GM21576 (cell line): ENCODE data around the gene GAS2L1.

Experiments used
- ATAC-seq: cut with Tn5 transposase; IDR thresholded peaks from one replicate; pipeline ENCODE4 v1.9.1; 2021; ENCODE audit warnings: mild to moderate bottlenecking, moderate library complexity; ENCODE audit not compliant: unreplicated experiment

GAS2L1 gene

DNA sequence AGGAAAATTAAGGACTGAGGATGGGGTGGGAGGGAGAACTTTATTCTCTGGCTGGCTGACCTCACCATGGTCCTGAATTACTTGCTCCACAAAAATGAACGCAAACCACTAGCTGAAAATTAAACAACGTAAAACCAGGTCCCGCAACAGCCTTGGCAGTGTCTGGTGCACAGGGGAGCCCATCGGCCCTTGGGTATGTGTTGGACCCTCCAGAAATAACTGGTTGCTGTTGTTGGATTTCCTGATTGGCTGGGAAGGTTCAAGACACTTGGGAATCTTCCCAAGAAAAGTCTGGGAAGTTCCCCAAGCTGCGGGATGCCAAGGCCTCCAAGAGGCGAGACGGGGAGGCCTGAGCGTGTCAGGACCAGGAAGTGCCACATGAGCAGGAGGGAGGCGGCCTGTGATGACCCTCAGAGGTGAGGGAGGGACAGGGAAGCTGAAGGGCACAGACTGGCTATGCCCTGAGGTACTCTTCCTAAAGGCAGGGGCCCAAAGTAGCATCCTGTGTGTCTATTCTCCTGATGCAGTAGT, 19.4 kb downstream of the GAS2L1 start:
- no peak for ATAC-seq

DNA sequence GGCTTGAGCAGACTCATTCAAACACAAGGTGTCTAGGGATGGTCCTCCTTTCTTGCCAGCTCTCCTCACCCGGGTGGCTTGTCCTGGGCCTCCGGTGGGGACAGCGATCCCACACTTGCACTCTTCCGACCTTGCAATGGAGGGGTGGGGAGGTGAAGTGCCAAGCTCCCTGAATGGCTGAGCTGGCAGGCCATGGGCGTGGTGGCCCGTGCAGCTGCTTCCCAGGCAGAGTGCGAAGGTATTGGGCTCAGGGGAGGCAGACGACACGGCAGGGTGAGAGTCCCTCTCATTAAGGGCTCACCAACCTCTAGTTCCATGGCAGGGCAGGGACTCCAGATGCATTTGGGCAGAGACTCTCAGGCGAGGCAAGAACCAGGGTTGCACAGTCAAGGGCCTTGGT, 20.0 kb downstream of the GAS2L1 start:
- ATAC-seq, result no peak

DNA sequence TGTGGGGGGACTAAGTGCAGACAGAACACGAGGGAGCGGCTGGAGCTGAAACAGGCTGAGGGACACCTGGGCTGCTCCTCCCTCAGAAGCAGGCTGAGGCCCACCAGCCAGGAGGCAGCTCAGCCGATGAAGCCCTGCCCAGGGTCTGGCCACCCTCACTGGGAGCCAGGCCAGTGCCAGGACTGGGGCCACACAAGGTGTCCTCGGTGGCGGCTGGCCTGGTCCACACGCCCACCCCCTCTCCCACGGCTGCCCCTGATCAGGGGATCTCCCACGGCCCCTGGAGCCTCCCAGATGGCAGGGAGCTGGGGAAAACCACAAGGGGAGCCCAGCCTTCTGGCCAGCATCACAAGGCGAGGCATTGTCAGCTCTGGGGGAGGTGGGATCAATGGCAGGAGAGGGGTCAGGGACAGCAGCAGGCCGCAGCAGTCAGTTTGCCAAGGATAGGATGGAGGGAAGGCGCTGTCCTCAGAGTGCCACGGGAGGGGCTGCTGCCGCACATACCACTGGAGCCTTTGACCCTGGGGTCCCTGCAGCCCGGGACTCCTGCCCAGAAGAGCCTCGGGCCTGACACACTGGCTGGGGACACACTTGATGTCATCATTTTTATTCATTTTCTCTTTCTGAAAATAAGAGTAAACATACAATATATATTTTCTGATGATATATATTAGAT, 20.8 kb downstream of the GAS2L1 start:
- ATAC-seq, result no peak

DNA sequence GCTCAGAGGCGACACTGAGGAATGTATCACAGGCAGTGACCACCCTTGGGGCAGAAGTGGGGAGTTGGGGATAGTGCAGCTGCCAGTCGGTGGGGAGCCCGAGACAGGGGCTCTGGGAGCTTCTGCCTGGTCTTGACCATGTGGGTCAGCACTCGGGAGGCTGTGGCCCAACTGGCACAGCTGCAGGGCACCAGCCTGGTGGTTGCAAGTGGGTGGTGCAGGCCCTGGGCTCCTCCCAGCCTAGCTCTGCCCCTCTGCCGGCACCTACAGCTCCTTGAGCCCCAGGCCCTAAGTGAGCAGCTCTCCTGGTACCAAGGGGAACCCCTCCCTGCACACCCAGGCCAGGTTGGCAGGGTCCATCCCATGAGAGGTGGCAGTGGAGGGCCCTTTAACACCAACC, 21.6 kb downstream of the GAS2L1 start:
- no peak for ATAC-seq

DNA sequence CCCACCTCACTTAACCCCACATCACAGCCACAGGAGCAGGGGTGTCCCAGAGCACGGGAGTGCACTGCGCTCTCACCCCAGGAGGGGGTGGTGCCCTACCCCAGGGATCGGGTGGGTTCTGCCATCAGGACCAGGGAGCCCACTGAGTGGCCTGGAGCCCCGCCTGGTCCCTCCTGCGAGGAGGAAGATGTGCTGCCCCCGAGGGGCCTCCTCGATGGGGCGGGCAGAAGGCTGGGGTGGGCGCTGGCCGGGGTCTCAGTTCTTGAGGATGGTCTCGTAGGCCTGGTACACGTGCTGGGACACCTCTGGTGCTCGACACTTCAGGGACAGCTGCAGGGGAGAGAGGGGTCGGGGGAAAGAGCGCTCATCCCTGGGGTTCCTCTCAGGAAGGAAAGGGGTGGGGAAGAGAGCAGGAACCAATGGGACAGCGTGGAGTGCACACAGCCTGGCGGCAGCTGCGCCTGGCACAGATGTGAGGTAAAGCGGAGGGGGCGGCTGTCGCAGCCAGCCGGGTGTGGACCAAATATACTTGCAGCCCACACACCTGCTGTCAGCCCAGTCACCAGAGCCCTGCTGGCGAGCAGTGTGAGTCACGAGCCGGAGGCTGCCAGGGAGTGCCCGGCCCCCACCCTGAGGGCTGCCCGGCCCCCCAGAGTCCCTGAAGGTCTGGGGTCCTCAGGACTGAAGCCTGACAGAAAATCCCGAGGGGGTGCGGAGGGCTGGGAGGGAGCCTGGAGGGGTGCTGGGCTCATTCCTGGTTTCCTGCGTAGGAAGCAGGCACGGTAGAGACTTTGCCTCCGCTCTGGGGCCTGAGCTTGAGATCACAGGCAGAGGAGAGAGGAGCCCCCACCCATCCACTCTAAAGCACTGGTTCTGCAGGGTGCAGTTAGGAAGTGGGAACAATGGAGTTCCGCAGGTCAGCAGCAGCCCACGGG, 22.4 kb downstream of the GAS2L1 start:
- no peak for ATAC-seq

DNA sequence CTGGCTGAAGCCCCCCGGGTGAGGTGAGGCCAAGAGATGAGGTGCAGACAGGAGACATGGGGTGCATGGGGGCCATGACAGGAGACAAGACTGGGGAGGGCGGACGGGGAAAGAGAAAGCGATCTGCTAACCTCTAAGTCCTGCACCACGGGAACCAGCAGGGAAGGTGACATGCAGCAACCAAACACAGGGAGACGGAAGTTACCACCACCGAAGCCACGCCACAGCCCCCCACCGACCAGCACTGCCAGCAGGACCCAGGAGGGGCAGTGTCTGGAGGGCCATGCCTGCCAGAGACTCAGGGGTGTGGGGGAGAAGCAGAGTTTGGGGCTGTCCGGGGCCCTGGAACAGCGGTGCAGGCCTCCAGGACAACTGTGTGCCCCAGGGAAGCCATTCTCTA, 23.1 kb downstream of the GAS2L1 start:
- no peak for ATAC-seq

DNA sequence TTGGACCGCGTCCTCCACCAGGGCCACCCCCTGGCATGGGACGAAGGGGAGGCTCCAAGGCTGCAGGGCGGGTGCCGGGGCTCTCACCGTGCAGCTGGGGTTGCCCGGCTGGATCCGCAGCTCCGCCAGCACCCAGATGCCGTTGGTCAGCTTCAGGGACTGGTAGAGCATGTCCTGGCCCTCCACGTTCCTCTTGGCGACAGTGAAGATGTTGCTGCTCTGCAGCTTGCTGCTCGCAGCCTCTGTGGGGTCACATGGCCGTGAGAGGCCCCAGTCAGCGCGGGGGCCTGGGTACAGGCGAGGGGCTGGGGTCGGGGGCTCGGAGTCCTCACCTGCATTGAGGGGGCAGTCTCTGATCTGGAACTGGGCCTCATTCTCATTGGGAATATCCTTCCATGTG, 23.8 kb downstream of the GAS2L1 start:
- no peak for ATAC-seq

DNA sequence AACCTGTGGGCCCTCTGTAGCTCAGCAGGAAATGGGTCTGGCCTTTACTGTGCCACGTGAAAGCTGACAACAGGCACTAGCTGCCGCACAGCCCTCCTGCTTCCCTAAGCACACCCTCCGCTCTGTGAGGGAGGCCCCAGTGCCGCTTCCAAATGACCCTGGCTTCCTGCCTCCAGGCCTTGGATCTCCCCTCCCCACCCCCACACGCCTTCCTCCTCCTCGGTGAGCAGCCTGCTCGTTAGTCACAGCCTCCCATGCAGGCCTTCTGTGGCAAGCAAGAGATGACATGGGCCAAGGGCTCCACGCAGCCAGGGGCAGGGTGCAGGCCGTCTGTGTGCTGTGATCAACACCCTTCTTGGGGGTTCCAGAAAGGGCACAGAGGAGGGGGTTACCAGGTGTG, 24.3 kb downstream of the GAS2L1 start:
- ATAC-seq, result no peak

DNA sequence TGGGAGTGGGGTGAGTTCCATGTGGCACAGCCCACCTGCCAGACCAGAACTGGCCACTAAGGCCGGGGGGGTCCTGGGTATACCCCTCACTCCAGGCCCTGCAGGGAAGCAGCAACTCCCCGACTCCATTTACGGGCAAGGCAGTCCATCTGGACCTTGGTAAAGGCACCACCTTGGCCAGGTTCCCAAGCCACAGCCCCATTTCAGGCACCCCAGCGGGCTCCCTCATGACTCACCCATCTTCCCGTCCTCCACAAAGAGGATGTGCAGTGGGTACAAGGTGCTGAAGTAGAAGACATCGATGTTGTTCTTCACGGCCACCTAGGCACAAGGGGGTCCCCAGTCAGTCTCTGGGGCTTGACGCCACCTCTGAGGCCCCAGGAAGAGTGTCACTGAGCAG, 24.8 kb downstream of the GAS2L1 start:
- ATAC-seq, result no peak

DNA sequence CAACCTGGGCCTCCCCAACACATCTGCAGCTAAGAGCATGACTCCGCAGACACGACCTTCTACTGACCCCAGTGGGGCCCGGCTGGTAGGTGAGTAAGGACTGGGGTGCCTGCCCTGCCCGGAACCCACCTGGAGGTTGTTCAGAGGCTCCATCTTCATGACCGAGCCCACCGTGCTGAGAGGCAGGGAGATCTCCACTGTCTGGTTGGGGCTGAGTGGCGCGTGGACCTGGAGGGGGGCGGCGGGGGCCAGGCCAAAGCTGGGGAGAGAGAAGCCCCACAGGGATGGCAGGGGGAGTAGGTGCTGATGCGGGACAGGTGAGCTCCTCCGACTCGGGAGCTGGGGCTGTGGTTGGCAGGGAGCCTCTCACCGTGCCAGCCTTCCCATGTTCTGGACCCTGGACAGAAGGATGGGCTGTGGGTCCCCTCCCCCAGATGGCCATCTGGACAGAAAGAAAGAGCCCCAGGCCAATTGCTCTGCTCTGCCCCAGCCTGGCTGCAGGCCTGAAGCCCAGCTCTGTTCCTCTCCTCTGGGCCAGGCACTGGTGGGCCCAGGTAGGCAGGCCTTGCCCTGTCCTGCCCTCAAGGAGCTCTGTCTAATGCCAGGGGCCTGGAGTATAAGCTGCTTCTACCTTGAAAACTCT, 25.3 kb downstream of the GAS2L1 start:
- no peak for ATAC-seq

DNA sequence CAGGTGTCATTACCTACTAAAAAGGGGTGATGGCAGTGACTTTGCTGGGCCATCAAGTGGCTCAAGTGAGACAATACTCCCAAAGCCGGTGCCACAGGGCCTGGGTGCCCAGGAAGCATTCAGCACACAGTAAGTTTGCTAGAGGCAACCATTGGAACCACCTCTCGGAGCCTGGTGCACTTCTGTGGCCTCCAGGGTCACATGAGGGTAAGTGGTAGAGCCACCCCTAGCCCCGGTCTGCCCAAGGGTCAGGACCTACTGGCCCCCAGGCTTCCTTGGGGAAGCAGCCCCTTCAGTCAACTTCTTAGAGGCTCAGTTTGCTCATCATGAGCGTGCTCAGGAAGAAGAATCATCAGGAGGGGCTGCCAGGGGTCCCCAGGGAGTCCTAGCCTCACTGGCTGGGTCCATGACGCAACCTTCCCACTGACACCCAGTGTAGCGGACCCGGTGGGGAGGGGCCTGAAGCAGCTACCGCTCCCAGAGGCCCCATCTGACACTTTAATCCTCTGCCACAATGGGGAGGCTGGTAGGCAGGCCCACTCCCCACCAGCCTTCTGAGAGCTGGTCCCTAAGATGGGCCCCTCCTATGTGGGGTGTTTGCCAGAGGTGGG, 26.5 kb downstream of the GAS2L1 start:
- ATAC-seq, result no peak

DNA sequence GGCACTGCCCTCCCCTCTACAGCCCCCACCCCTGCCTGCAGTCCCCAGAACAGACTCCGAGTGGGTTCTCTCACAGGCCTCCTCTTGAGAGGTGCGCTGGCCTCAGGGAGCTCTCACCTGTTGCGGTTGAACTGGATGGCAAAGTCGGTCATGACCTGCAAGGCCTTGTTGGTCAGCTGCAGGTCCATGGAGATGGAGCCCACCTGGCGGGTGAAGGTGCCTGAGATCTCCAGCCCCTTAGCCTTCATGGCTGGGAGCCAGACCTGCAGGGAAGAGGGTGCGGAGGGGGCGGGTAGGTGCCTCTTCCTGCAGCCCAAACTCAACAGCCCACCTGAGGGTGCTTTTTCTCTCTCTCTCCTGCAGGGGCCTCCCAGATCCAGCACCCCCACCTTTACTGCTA, 27.7 kb downstream of the GAS2L1 start:
- no peak for ATAC-seq

DNA sequence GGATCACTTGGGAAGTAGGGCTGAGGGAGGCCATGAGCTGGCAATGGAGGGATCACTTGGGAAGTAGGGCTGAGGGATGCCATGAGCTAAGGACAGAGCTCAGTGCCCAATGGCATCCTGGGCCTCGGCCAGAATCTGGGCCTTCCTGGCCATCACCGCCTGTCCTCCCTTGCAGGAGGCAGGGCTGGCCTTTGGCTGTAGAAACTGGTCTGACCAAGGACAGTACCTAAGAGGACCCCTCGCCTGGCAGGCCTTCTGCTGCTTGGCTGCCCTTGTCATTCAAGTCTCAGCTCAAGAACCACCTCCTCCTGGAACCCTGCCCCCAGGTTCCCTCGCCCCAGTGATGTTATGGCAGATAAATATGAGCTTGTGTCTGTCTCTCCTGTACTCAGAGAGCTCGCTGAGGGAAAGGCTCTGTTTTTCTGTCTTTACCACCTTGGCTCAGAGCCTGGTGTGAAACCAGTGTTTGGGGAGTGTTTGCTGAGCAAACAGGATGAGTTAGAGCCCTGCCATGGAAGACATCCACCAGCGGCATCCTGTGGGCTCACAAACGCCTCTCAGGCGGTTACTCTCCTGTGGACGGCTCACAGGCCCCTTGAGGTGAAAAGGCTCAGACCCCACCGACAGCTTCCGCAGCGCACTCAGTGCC, 28.4 kb downstream of the GAS2L1 start:
- ATAC-seq, result no peak

DNA sequence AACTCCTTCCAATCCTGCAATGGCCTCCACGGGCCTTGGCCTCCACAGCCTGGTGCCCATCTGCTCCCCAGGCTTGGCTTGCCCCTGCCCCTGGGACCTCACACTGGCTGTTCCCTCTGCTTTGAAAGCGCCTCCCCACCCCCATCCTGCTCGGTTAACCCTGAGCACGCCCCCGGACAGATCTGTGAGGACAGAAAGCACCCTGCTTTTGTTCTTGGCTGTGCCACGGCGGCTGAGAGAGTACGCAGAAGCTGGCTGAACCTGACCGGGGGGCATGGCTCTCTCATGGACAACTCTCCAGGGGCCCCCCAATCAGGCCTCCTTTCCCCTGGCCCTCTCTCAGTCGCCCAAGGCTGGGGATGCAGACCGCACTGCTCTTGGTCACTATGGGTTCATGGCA, 29.2 kb downstream of the GAS2L1 start:
- ATAC-seq, result no peak

DNA sequence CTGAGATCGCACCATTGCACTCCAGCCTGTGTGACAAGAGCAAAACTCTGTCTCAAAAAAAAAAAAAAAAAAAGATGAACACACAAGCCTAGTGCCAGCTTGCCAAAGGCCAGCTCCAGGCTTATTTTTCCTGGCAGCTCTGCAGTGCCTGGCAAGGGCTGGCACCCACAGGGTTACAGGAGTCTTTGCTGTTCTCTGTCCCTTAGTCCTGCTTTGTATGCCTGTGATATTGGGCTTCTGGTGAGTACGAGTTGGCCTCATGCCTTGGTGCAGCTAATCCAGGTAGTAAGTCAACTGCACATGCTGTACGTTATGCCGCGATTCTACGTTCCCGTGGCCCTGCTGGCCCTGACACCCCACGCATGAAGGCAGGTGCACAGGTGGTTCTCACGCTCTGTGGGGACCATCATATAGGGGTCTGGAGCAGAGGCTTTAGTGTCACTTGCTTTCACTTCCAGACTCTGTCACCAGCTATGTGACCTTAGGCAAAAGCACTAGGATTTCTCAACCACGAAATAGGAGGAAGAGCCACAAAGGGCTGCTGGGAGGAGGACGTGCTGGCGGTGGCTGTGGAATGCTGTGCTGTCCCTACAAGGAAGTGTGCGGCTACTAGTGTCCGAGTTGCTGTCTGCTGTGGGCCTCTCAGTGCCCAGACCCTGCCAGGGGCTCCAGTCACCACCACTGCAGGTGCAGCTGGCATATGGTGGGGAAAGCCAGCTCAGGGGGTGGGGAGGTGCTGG, 30.5 kb downstream of the GAS2L1 start:
- ATAC-seq, result no peak

DNA sequence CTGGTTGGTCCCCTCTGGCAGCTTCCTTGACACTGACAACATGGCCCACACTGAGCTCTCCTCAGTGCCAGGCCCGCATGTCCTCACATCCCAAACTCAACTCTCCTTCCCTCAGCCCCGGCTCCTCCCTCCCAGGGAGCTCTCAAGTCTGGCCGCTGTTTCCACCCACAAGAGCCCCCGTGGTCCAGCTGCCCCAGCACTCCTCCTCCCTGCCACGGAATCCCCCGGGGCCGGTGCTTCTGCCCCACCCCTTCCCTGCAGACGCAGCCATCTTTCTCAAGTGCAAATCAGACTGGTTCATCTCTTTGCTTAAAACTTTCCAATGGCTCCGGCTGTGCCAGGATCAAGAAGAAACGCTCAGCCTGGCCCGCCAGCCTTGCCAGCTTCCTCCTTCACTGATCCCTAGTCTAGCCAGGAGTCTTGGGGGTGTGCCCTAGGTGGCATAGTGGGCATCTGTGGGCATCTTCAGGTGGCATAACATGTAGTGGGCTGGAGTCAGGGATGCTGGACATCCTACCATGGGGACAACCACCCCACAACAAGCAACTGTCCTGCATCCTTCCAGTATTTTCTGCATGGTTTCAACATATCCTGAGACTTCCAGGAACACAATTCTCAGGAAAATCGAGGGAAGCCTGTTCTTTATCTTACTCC, 31.3 kb downstream of the GAS2L1 start:
- ATAC-seq, result no peak

DNA sequence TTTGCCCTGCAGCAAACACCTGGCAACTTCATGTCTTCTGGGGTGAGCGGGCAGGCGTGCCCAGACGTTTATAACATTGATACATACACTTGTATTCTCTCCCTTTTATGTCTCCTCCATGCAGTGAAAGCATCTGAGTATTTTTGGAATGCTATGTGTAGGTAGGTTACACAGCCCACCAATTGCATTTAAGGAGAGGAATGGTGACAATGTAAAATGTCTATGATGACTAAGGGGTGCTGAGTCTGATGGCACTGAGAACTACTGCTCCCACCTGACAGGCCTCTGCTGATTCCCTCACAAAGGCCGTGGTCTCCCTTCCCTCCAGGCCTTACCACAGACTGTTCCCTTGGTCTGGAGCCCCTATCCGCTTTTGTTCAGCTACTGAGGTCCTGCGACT, 31.9 kb downstream of the GAS2L1 start:
- ATAC-seq, result no peak

DNA sequence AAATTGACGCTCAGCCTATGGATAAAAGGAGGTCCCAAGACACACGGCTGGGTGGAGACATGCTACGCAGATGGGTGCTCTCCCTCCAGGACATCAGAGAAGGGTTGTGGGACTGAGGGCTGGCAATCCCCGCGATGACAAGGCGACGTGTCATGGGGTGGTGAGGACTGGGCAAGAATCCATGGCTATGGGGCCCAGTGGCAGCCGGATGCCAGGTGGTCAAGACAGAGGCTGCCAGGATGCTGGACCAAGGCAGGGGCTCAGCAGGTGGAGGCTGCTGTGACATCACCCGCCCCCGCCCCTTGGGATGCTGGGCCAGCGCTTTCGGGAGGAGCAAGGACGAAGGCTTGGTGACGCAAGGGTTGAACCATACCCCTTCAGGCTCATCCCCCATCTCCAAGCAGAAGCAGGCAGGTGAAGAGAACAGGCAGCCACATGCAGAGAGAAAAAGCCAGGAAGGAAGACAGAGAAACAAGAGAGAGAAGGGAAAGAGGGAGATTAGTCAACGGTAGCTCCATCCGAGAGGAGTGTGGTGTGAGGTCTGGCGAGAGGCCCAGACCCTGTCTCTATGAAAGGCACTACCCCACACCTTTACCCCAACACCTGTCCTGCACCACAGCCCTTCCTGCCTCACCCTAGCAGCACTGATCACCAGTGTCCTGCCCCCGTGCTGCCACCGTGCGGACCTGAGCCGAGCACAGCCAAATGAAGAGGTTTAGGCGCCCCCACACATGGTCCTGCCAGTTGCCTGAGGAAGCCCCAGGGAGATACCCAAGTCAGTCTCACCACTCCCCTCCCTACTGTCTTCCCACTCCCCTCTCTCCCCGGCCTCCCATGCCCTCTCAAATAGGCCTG, 33.2 kb downstream of the GAS2L1 start:
- no peak for ATAC-seq

DNA sequence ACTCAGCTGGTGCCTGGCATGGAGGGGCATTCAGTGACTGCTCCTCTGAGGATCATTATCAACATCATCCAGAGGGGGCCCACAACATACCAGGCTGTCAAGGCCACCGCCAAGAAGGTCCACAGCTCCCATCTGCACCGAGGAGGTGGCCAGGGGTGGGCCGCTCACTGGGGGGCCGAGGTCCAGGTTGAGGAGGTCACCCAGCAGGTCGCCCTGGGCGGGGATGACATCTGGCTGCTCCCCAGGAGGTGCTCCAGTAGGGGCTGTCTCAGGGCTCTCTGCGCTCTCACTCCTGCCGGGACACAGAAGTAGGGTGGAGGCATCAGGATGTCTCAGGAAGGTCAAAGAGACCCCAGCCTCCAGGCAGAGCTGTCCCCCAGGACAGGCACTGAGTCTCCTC, 34.1 kb downstream of the GAS2L1 start:
- ATAC-seq, result no peak
